COLO829 (cell line): Measurements from ENCODE around the gene ATXN7.

Experiments used
- DNase-seq: peaks from one replicate; pipeline ENCODE4 v3.0.0; 2012; ENCODE audit warnings: low spot score

The ATXN7 gene

DNA sequence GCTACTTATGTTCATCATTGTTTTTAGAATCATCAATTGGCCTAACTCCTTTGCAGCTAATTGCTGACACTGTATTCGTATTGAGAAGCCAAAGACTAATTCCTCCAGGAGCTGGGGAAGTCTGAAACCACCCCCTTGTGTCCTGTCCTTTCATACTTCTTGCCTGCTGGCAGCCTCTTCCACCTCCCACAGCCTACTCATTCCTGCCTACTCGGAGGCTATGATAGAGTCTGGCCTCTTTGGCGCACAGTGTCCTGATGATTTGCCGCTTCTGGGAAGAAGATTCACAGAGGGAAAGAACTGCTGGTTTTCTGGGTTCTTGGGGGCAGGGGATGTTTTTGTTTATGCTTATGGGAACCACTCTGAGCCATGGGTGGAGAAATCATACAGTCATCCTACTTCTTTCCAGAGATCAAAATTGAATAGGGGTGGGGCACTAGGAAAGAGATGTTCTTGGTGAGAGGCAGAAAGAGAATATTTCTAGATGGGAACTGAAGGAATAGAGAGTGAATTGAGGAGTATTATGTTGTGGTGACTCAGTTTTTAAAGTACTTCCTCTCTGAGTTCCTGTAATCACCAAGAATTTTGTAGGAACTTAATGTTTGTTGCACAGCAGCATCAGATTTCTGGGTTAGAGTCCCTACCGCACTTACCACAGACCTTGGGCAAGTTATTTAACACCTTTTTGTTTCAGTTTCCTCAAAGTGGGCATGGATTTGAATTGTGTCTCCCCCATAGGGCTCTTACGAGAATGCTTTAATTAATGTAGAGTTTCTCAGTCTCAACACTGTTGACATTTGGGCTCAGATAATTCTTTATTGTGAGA is 70.6 kb downstream of the ATXN7 start:
- DNase-seq: no peak

DNA sequence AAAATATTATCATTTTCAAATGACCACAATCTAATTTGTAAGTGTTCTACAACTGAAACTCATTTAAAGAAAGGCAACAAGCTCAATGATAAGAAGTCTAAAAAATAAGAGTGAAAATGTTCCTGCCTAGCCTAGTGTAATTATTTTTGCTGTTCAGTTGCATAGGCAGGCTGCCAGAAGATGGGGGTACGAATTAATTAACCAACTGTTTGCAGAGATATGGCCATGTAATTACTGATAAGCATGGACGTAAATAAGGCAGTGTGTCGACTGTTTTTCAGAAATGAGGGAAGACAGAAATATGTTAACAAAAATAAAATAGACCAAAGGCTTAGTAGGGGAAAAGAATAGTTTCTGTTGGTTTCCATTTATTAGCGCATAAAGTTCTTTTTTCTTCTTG is 73.3 kb downstream of the ATXN7 start:
- no peak for DNase-seq

- no peak for DNase-seq
Observed at GRCh38 chr3:63937661-63938651, 74.3 kb downstream of the ATXN7 start.

GRCh38 chr3:63940389-63940757 is 76.7 kb downstream of the ATXN7 start:
- DNase-seq: no peak

GRCh38 chr3:63942528-63942927 is 78.9 kb downstream of the ATXN7 start:
- DNase-seq: no peak

DNA sequence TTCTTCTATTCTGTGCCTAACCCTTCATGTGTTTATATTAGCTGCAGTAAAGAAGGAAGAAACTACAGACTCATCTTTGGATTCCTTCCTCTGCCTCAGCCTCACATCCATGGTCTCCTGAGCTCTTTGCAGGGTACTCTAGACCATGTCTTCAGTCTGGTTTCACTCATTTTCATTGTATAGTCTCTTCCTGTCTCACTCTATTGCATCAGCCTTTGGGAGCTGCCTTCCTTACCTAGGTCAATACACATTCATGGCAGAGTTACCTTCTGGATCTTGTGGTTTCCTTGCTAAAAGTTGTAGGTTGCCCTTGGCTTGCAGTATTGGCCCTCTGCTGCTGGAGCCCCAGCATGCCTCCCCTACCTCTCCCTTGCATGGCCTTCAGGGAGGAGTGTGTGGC is 80.0 kb downstream of the ATXN7 start:
- DNase-seq: no peak

DNA sequence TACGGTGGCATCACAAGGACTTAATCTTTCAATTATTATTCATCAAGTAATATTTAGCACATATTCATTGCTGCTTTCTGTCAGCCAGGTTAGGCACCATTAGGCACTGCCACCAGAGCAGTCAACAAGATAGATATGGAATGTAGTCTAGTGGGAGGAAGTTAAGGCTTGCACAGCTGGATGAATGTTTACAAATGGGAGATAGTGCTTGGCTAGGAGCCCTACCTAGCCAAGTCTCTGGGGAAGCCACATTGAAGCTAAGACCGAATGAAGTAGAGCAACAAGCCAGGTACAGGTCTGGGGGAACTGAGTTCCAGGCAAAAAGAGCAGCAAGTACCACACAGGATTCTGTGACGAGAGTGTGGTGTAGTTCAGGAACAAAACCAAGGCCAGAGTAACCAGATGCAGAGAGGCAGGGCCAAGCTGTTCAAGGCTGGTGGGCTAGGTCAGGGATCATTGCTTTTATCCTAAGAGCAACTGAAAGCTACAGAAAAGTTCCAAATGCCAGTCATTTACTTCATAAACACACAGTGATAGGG is 82.0 kb downstream of the ATXN7 start:
- DNase-seq: no peak

DNA sequence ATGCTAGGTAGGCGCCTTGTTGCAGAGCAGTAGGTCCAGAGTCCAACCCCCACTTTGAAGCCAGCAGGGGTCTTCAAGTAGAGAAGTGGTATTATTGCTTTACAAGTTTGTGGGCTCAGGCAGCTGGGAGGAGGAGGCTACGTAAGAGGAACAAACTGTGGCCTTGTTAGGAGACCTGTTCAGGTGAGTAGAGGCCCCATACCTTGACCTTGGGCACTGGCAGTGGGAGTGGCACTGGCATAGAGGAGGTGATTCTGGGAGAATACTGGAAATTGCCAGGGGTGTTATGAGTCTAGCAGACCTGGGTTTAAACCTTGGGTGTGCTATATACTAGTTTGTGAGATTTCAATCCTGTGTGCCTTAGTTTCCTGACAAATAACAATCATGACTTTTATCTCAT is 83.1 kb downstream of the ATXN7 start:
- DNase-seq: no peak

GRCh38 chr3:63947594-63947993 is 83.9 kb downstream of the ATXN7 start:
- DNase-seq: no peak

GRCh38 chr3:63949005-63949404 is 85.3 kb downstream of the ATXN7 start:
- peak; percentile 33 for DNase-seq

- no peak for DNase-seq
Observed at GRCh38 chr3:63950698-63951097, 87.0 kb downstream of the ATXN7 start.

GRCh38 chr3:63951492-63952247 is 88.0 kb downstream of the ATXN7 start:
- no peak for DNase-seq

- no peak for DNase-seq
Observed at GRCh38 chr3:63952248-63952594, 88.6 kb downstream of the ATXN7 start.

DNA sequence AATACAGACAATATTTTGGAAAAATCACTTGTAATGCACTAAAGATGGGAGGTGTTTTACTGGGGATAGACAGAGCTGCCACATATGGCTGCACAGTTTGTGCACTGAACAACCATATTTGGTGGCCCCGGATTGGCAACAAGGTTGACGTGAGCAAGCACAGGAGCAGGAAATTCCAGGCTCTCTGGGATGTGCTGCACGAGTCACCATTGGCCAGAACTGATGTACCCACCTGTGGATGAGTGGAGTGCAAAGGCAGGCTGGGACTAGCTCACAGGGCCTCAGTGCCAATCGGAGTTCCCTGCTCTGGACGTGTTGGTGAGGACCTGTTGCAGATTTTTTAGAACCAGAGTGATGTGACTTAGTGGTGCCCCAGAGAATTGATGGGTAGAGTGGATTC is 90.5 kb downstream of the ATXN7 start:
- no peak for DNase-seq

DNA sequence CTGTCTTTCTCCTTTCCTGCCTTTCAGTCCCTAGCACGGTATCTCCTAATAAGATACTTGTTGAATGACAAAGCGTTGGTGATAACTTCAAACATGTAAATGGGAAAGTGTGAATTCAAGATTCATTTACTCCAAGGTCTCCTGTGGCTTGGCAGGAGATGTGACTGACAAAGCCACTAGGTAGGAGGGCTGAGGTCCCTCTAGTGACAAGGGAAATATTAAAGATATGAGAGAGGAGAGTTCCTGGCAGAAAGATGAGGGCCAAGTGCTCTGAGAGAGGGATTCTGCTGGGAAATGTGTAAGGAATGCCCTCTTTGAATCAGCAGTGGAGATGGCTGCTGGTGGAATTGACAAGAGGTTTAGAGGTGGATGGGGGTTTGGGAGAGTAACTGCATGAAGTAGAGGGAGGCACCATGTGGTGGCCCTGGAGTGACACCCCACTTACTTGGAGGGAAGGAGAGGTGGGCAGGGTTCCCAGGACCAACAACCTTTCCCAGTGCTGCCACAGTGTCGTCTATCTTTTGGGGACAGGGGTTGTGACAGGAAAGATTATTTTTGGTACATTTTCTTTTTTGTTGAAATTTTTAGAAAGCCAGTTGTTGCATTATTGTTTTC is 91.5 kb downstream of the ATXN7 start:
- DNase-seq: no peak

DNA sequence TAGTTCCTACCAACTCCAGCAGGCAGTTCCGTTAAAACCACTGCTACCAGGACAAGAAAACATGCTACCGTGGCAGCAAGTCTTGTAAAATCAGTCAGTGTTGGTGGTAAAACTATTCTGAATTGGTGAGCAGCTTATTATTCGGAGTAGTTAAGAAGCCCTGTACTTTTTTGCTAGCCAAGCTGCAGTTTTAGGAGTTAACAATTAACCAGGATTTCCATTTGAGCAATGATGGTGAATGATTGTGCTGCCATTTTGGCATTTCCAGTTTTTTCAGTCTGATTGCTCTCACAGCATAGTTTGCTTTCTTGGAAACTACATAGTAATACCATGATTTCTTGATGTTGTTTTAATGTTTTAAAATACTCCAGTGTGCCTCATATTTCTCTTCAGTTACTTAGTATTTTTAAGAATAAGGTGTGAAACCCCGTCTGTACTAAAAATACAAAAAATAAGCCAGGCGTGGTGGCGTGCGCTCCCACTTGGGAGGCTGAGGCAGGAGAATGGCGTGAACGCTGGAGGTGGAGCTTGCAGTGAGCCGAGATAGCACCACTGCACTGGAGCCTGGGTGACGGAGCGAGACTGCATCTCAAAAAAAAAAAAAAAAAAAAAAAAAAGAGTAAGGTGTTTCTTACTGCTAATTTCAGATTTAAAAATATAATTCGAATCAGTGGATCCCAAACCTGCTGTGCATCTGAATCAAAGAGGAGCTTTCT is 92.3 kb downstream of the ATXN7 start:
- no peak for DNase-seq

- DNase-seq: no peak
Observed at GRCh38 chr3:63959146-63959545, 95.5 kb downstream of the ATXN7 start.

- peak; percentile 59 for DNase-seq
Observed at GRCh38 chr3:63960048-63960711, 96.5 kb downstream of the ATXN7 start.

DNA sequence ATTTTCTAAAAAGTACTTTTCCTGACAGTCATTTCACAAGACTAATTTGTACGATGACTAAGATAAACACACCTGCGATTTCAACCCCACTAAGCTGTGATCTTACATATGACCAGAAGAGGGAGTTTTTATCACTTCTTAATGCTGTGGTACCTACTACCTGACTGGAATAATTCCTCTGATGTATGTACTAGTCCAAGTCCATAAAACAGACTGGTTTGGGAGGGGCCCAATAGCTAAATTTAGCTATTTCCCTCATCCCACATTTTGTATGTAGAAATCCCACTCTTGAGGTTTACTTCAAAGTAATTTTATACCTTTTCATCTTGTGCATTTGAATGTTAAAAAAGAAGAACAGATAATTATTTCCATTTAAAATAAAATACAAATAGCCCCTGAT is 98.2 kb downstream of the ATXN7 start:
- DNase-seq: peak; percentile 40

- no peak for DNase-seq
Observed at GRCh38 chr3:63963496-63963895, 99.8 kb downstream of the ATXN7 start.
